C1 segment of cervical spinal cord (tissue), 14 donors: ENCODE measurements around the gene ZNF439.
"Not testable (repeated sequence)": the region's sequence is repeated elsewhere in the genome, so short reads cannot be mapped to it uniquely, and the experiment has no call there.

Experiments
- DNase-seq, 14 donors: peaks; one replicate each; lab custom pipeline; 2025; lab: John Stamatoyannopoulos, UW

The ZNF439 gene

DNA sequence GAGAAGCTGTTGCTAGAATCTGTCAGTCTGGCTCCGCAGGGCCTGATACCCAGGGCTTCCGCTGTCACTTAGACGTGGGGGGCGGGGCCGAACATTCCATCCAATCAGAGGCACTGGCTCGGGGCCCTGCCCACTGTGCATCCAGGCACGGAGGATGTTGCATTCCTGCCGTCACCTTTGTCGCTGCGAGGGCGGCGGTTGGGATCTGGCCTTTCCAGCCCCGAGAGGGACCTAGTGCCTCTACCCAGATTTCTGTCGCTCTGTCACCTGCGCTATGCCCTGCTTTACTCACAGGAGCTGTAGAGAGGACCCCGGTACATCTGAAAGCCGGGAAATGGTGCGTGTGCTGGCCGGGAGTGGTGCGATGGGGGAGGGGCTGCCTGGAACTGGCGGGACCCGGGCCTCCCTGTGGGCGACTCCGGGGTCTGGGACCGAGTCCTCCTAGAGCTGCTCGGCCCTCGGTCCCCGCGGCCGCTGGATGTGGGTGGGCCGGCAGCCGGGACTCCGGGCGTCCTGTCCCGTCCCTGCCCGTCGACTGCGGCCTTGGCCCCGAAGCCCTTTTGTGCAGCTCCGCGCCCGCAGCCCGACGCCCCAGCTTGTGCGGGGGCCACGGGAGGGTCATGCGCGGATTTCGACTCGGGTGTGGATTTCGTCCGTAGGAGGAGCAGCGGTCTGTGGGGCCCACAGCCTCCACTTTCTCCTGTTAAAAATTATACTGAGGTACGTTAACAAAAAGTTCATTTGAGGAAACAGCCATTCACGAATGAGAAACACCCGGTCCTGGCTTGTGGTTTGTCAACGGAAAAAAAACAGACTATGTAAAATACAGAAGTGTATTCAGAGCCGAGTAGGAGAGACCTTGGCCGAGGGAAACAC is at the start of gene ZNF439:
TSS of gene ZNF439 (plus strand) at position 133 of the 876 bp plus-strand sequence. CDS start at position 275, 142 bp downstream.
- peak; percentile 48 to 95 (median 89) for DNase-seq

DNA sequence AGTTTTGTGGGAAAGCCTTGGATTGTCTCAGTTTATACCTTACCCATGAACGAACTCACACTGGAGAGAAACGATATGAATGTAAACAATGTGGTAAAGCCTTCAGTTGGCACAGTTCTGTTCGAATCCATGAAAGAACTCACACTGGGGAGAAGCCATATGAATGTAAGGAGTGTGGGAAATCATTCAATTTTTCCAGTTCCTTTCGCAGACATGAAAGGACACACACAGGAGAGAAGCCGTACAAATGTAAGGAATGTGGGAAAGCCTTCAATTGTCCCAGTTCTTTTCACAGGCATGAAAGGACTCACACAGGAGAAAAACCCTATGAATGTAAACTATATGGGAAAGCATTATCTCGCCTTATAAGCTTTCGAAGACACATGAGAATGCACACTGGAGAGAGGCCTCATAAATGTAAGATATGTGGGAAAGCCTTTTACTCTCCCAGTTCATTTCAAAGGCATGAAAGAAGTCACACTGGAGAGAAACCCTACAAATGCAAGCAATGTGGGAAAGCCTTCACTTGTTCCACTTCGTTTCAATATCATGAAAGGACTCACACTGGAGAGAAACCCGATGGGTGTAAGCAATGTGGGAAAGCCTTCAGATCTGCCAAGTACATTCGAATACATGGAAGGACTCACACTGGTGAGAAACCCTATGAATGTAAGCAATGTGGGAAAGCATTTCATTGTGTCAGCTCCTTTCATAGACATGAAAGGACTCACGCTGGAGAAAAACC is 42.0 kb upstream of the ZNF439 start:
- DNase-seq = no peak

DNA sequence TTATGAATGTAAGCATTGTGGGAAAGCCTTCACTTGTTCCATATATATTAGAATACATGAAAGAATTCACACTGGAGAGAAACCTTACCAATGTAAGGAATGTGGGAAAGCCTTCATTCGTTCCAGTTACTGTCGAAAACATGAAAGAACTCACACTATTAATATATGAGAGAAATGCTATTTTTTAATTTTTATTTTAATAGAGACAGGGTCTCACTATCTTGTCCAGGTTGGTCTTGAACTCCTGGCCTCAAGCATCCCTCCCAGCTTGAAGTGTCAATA is 41.5 kb upstream of the ZNF439 start:
- no peak for DNase-seq

DNA sequence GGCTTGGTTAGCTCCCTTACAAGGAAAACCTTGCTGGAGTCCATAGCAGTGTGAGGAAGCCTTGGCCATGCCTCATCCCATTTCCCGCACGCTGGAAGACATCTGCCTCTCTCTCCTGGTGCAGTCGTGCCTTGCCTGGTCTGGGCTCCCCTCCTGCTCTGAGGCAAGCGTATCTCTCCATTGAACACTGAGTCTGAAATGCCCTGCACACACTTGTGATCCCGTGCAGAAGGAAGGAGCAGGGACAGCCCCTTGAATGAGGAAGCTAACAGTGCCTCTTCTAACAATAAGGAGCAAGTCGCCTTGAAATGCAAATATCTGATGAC is 34.9 kb upstream of the ZNF439 start:
- DNase-seq = no peak

- peak; percentile 56 to 97 (median 90) for DNase-seq
Observed at GRCh38 chr19:11814029-11814699, 34.4 kb upstream of the ZNF439 start, which contains the start of gene ZNF440. Gene ZNF440, plus strand, starts transcription at chr19:11814273. Its CDS starts 175 bp downstream, at chr19:11814448.

GRCh38 chr19:11814700-11815035 is 33.9 kb upstream of the ZNF439 start:
- DNase-seq = peak in 2 of 14 donors; percentile 20 to 51

- no peak for DNase-seq
Observed at GRCh38 chr19:11821474-11822109, 26.9 kb upstream of the ZNF439 start.

- DNase-seq = not testable (repeated sequence)
Observed at GRCh38 chr19:11828957-11829876, 19.3 kb upstream of the ZNF439 start.

DNA sequence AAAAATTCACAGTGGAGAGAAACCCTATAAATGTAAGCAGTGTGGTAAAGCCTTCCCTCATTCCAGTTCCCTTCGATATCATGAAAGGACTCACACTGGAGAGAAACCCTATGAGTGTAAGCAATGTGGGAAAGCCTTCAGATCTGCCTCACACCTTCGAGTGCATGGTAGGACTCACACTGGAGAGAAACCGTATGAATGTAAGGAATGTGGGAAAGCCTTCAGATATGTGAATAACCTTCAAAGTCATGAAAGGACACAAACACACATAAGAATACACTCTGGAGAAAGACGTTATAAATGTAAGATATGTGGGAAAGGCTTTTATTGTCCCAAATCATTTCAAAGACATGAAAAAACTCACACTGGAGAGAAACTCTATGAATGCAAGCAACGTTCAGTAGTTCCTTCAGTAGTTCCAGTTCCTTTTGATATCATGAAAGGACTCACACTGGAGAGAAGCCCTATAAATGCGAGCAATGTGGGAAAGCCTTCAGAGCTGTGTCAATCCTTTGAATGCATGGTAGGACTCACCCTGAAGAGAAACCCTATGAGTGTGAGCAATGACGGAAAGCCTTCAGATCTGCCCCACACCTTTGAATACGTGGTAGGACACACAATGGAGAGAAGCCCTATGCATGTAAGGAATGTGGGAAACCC is 16.1 kb upstream of the ZNF439 start:
- no peak for DNase-seq

GRCh38 chr19:11833541-11833940 is 15.0 kb upstream of the ZNF439 start:
- no peak for DNase-seq

- not testable (repeated sequence) for DNase-seq
Observed at GRCh38 chr19:11835626-11836066, 12.9 kb upstream of the ZNF439 start.

DNA sequence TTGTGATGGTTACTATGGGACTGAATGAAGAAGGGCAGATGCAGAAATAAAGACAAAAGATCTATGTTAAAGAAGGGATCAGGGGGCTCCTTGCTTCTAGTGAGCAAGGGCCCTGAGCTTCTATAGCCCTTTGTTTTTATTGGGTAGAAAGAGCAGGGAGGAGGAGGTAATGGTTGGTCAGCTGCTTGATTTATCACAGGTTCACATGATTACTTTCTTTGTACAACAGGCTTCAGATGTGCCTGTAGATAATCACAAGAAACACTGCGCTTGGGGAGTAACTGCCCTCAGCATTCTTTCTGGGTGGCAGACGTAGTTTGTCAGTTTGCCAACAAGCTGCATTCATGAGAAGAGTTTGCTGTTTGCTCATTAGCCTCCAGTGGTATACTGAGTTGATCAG is 4.8 kb upstream of the ZNF439 start:
- no peak for DNase-seq

- DNase-seq = peak in 1 of 14 donors; percentile 3
Observed at GRCh38 chr19:11847615-11848014, 911 bp upstream of the ZNF439 start.

- no peak for DNase-seq
Observed at GRCh38 chr19:11848200-11848593, 329 bp upstream of the ZNF439 start.

DNA sequence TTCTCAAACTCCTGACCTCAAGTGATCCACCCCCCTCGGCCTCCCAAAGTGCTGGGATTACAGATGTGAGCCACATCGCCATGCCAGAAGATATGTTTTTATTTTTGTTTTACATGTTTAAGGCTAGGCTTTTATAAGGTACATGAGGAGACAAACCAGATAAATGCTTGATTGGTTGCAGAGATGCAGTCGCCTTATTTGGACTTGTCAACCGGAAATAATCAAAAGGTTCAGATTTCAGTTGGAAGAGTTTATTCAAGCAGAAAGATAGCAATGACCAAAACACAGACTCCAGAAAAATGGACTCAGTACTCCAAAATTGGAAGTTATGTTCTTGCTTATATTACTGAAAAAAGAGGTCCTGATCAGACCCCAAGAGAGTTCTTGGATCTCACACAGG is 1.8 kb downstream of the ZNF439 start:
- DNase-seq = not testable (repeated sequence)

DNA sequence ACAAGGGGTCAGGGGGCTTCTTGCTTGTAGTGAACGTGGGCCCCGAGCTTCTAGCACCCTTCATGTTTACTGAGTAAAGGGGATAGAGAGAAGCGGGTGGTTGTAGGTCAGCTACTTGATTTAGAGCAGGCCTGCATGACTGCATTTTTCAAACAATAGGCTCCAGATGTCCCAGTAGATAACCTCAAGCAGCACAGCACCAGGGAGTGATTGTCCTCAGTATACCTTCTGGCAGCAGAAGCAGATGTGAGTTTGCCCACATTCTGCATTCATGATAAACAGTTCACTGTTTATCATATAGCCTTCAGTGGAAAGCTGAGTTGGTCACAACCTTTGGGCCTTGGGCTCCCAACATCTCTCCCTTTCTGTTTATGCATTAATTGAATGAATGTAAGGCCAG is 4.8 kb downstream of the ZNF439 start:
- no peak for DNase-seq

DNA sequence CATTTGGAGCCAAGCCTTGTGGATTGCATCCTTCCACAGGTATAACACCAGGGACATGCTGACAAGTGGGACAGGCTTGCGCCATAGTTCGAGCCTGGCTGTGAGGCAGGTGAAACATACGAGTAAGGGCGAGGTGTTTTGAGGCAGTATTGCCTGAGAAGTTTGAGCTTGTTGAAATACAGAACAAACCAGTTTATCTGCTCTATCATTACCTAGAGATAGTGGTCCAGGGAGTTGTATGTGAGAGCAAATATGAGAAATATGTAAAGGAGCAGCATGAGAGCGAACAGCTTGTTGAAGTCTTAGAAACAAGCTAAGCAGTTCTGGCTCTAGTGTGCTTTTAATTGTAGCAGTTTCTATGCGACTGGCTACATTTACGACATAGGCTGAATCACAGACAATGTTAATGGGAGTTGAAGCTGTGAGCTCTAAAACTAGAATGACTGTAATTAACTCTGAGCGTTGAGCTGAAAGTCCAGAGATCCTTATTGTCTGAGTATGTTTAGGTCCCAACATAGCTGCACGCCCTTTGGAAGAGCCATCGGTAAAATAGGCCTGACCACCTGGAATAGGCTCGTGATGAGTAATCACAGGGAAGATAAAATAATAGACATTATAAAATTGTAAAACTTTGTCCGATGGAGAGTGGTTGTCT is 8.2 kb downstream of the ZNF439 start:
- DNase-seq = no peak

GRCh38 chr19:11860721-11861120 is 12.2 kb downstream of the ZNF439 start:
- no peak for DNase-seq

- DNase-seq = no peak
Observed at GRCh38 chr19:11861301-11861700, 12.8 kb downstream of the ZNF439 start.

GRCh38 chr19:11867766-11868165 is 19.2 kb downstream of the ZNF439 start:
- DNase-seq = not testable (repeated sequence)
